Measurements from ENCODE around the gene LAMC2.

Gene LAMC2

GRCh38 chr1:183150445-183150844 lies 35.6 kb upstream of the LAMC2 start:
- H3K27me3 ChIP-seq (ENCODE audit: insufficient read depth, low read length) = no peaks in the 10 kb centered on the region
- no peaks in the 10 kb centered on the region for H3K4me1 ChIP-seq (ENCODE audit: insufficient read depth, low read length)
- no peak overlapping the region for H3K9ac ChIP-seq (ENCODE audit: low read depth, low read length)
- H3K4me3 ChIP-seq (ENCODE audit: low read length) = no peak overlapping the region
- no peaks in the 10 kb centered on the region for H3K36me3 ChIP-seq (ENCODE audit: insufficient read depth, low read depth, low read length)
- H3K27ac ChIP-seq (ENCODE audit: low read length) = no peak overlapping the region
- no peaks in the 10 kb centered on the region for H3K9me3 ChIP-seq (ENCODE audit: insufficient read depth, low read depth, low read length)

- no peaks in the 10 kb centered on the region for H3K9me3 ChIP-seq (ENCODE audit: insufficient read depth, low read depth, low read length)
- no peaks in the 10 kb centered on the region for H3K27me3 ChIP-seq (ENCODE audit: insufficient read depth, low read length)
- no peak overlapping the region for H3K27ac ChIP-seq (ENCODE audit: low read length)
- H3K36me3 ChIP-seq (ENCODE audit: insufficient read depth, low read depth, low read length) = no peaks in the 10 kb centered on the region
- no peak overlapping the region for H3K4me3 ChIP-seq (ENCODE audit: low read length)
- no peaks in the 10 kb centered on the region for H3K4me1 ChIP-seq (ENCODE audit: insufficient read depth, low read length)
- no peak overlapping the region for H3K9ac ChIP-seq (ENCODE audit: low read depth, low read length)
These were observed 33.9 kb upstream of the LAMC2 start for GRCh38 chr1:183152180-183152579.

- Histone ChIP-seq H3K4me1 (ENCODE audit: insufficient read depth, low read length) (no peaks in the 10 kb centered on the region), H3K36me3 (ENCODE audit: insufficient read depth, low read depth, low read length) (no peaks in the 10 kb centered on the region), H3K4me3 (ENCODE audit: low read length) (no peak overlapping the region), H3K27me3 (ENCODE audit: insufficient read depth, low read length) (no peaks in the 10 kb centered on the region), H3K9ac (ENCODE audit: low read depth, low read length) (no peak overlapping the region), H3K27ac (ENCODE audit: low read length) (no peak overlapping the region), H3K9me3 (ENCODE audit: insufficient read depth, low read depth, low read length) (no peaks in the 10 kb centered on the region)
These were observed 30.1 kb upstream of the LAMC2 start for GRCh38 chr1:183155939-183156338.

- peaks cover 7% of the 10 kb centered on the region; the same call in 1 of the 2 replicates for H3K4me1 ChIP-seq (ENCODE audit: insufficient read depth, low read length)
- no peak overlapping the region for H3K9ac ChIP-seq (ENCODE audit: low read depth, low read length)
- no peak overlapping the region for H3K27ac ChIP-seq (ENCODE audit: low read length)
These were observed 26.1 kb upstream of the LAMC2 start for GRCh38 chr1:183159960-183160359.

GRCh38 chr1:183161391-183161790 lies 24.7 kb upstream of the LAMC2 start:
- Histone ChIP-seq H3K9me3 (ENCODE audit: insufficient read depth, low read depth, low read length) (no peaks in the 10 kb centered on the region), H3K4me3 (ENCODE audit: low read length) (no peak overlapping the region), H3K27me3 (ENCODE audit: insufficient read depth, low read length) (no peaks in the 10 kb centered on the region), H3K9ac (ENCODE audit: low read depth, low read length) (no peak overlapping the region), H3K27ac (ENCODE audit: low read length) (no peak overlapping the region), H3K4me1 (ENCODE audit: insufficient read depth, low read length) (peaks cover 15% of the 10 kb centered on the region; the same call in 1 of the 2 replicates), H3K36me3 (ENCODE audit: insufficient read depth, low read depth, low read length) (no peaks in the 10 kb centered on the region)

More at GRCh38 chr1:183159960-183160359, 26.1 kb upstream of the LAMC2 start:
- no peaks in the 10 kb centered on the region for H3K9me3 ChIP-seq (ENCODE audit: insufficient read depth, low read depth, low read length)
- H3K4me3 ChIP-seq (ENCODE audit: low read length) = no peak overlapping the region
- H3K27me3 ChIP-seq (ENCODE audit: insufficient read depth, low read length) = no peaks in the 10 kb centered on the region
- H3K36me3 ChIP-seq (ENCODE audit: insufficient read depth, low read depth, low read length) = no peaks in the 10 kb centered on the region

GRCh38 chr1:183163316-183163715 lies 22.7 kb upstream of the LAMC2 start:
- no peak overlapping the region for H3K27ac ChIP-seq (ENCODE audit: low read length)

GRCh38 chr1:183164340-183164739 lies 21.7 kb upstream of the LAMC2 start:
- H3K4me1 ChIP-seq (ENCODE audit: insufficient read depth, low read length) = peaks cover 15% of the 10 kb centered on the region; the same call in 1 of the 2 replicates
- H3K36me3 ChIP-seq (ENCODE audit: insufficient read depth, low read depth, low read length) = no peaks in the 10 kb centered on the region
- no peak overlapping the region for H3K4me3 ChIP-seq (ENCODE audit: low read length)
- H3K27ac ChIP-seq (ENCODE audit: low read length) = no peak overlapping the region
- no peaks in the 10 kb centered on the region for H3K27me3 ChIP-seq (ENCODE audit: insufficient read depth, low read length)
- H3K9ac ChIP-seq (ENCODE audit: low read depth, low read length) = no peak overlapping the region
- H3K9me3 ChIP-seq (ENCODE audit: insufficient read depth, low read depth, low read length) = no peaks in the 10 kb centered on the region

More at GRCh38 chr1:183163316-183163715, 22.7 kb upstream of the LAMC2 start:
- no peaks in the 10 kb centered on the region for H3K27me3 ChIP-seq (ENCODE audit: insufficient read depth, low read length)
- H3K4me1 ChIP-seq (ENCODE audit: insufficient read depth, low read length) = peaks cover 15% of the 10 kb centered on the region; the same call in 1 of the 2 replicates
- H3K36me3 ChIP-seq (ENCODE audit: insufficient read depth, low read depth, low read length) = no peaks in the 10 kb centered on the region
- H3K9me3 ChIP-seq (ENCODE audit: insufficient read depth, low read depth, low read length) = no peaks in the 10 kb centered on the region
- no peak overlapping the region for H3K9ac ChIP-seq (ENCODE audit: low read depth, low read length)
- H3K4me3 ChIP-seq (ENCODE audit: low read length) = no peak overlapping the region

GRCh38 chr1:183164963-183165362 lies 21.1 kb upstream of the LAMC2 start:
- no peaks in the 10 kb centered on the region for H3K27me3 ChIP-seq (ENCODE audit: insufficient read depth, low read length)
- H3K27ac ChIP-seq (ENCODE audit: low read length) = no peak overlapping the region
- no peaks in the 10 kb centered on the region for H3K36me3 ChIP-seq (ENCODE audit: insufficient read depth, low read depth, low read length)
- H3K9me3 ChIP-seq (ENCODE audit: insufficient read depth, low read depth, low read length) = no peaks in the 10 kb centered on the region
- H3K4me1 ChIP-seq (ENCODE audit: insufficient read depth, low read length) = peaks cover 15% of the 10 kb centered on the region; the same call in 1 of the 2 replicates
- H3K9ac ChIP-seq (ENCODE audit: low read depth, low read length) = no peak overlapping the region
- H3K4me3 ChIP-seq (ENCODE audit: low read length) = no peak overlapping the region

- no peak overlapping the region for H3K27ac ChIP-seq (ENCODE audit: low read length)
- peaks cover 15% of the 10 kb centered on the region; the same call in 1 of the 2 replicates for H3K4me1 ChIP-seq (ENCODE audit: insufficient read depth, low read length)
- H3K9ac ChIP-seq (ENCODE audit: low read depth, low read length) = no peak overlapping the region
- H3K9me3 ChIP-seq (ENCODE audit: insufficient read depth, low read depth, low read length) = no peaks in the 10 kb centered on the region
- no peaks in the 10 kb centered on the region for H3K27me3 ChIP-seq (ENCODE audit: insufficient read depth, low read length)
- no peak overlapping the region for H3K4me3 ChIP-seq (ENCODE audit: low read length)
- no peaks in the 10 kb centered on the region for H3K36me3 ChIP-seq (ENCODE audit: insufficient read depth, low read depth, low read length)
These were observed 20.6 kb upstream of the LAMC2 start for GRCh38 chr1:183165456-183165855.

- peaks cover 15% of the 10 kb centered on the region; the same call in 1 of the 2 replicates for H3K4me1 ChIP-seq (ENCODE audit: insufficient read depth, low read length)
- no peaks in the 10 kb centered on the region for H3K27me3 ChIP-seq (ENCODE audit: insufficient read depth, low read length)
- H3K9me3 ChIP-seq (ENCODE audit: insufficient read depth, low read depth, low read length) = no peaks in the 10 kb centered on the region
- H3K9ac ChIP-seq (ENCODE audit: low read depth, low read length) = no peak overlapping the region
- H3K27ac ChIP-seq (ENCODE audit: low read length) = no peak overlapping the region
- H3K36me3 ChIP-seq (ENCODE audit: insufficient read depth, low read depth, low read length) = no peaks in the 10 kb centered on the region
- no peak overlapping the region for H3K4me3 ChIP-seq (ENCODE audit: low read length)
These were observed 19.6 kb upstream of the LAMC2 start for GRCh38 chr1:183166454-183166853.

GRCh38 chr1:183167676-183168075 lies 18.4 kb upstream of the LAMC2 start:
- no peaks in the 10 kb centered on the region for H3K36me3 ChIP-seq (ENCODE audit: insufficient read depth, low read depth, low read length)
- H3K27me3 ChIP-seq (ENCODE audit: insufficient read depth, low read length) = no peaks in the 10 kb centered on the region
- no peaks in the 10 kb centered on the region for H3K9me3 ChIP-seq (ENCODE audit: insufficient read depth, low read depth, low read length)
- H3K9ac ChIP-seq (ENCODE audit: low read depth, low read length) = no peak overlapping the region
- no peak overlapping the region for H3K27ac ChIP-seq (ENCODE audit: low read length)
- H3K4me1 ChIP-seq (ENCODE audit: insufficient read depth, low read length) = peaks cover 15% of the 10 kb centered on the region; the same call in 1 of the 2 replicates
- no peak overlapping the region for H3K4me3 ChIP-seq (ENCODE audit: low read length)

- Histone ChIP-seq H3K27me3 (ENCODE audit: insufficient read depth, low read length) (no peaks in the 10 kb centered on the region), H3K9me3 (ENCODE audit: insufficient read depth, low read depth, low read length) (no peaks in the 10 kb centered on the region), H3K27ac (ENCODE audit: low read length) (no peak overlapping the region), H3K36me3 (ENCODE audit: insufficient read depth, low read depth, low read length) (no peaks in the 10 kb centered on the region), H3K4me1 (ENCODE audit: insufficient read depth, low read length) (peaks cover 15% of the 10 kb centered on the region; the same call in 1 of the 2 replicates), H3K4me3 (ENCODE audit: low read length) (no peak overlapping the region), H3K9ac (ENCODE audit: low read depth, low read length) (no peak overlapping the region)
These were observed 17.8 kb upstream of the LAMC2 start for GRCh38 chr1:183168308-183168707.
